ENCODE data around the gene PHYH.

DNA sequence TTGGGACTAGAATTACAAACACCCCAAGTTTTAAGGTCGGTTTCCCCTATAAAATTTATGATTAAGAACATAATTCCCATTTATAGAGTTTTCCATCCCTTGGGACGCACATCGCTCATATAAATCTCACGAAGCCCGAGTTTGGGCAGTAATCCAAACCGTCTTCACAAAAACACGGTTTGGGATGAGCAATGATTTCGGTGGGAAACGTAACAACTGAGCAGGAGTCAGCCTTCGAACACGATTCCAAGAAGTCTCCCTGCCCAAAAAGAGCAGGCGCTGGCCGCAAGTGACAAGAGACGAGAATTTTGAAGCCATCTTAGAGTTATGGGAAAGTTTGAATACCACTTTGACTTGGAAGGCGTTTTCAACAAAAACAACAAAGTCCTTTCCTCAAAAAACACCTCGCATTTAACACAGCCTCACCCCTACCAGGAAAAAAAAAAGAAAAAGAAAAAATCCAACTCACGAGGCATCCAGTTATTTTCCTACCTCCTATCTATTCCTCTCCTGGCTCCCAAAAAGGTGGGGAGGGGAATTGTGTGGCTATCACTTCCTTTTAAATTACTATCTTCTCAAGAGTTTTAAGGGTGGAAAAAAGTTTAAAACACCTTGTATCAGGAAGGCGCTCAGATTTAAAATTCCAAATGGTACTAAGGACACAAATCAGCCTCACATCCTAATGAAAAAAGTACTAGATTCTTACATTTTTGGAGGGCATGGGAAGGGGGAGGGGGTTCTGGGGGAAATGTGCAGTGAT lies 46.6 kb upstream of the PHYH start:
- TF ChIP-seq, protein P1, sequence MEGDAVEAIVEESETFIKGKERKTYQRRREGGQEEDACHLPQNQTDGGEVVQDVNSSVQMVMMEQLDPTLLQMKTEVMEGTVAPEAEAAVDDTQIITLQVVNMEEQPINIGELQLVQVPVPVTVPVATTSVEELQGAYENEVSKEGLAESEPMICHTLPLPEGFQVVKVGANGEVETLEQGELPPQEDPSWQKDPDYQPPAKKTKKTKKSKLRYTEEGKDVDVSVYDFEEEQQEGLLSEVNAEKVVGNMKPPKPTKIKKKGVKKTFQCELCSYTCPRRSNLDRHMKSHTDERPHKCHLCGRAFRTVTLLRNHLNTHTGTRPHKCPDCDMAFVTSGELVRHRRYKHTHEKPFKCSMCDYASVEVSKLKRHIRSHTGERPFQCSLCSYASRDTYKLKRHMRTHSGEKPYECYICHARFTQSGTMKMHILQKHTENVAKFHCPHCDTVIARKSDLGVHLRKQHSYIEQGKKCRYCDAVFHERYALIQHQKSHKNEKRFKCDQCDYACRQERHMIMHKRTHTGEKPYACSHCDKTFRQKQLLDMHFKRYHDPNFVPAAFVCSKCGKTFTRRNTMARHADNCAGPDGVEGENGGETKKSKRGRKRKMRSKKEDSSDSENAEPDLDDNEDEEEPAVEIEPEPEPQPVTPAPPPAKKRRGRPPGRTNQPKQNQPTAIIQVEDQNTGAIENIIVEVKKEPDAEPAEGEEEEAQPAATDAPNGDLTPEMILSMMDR (IDR thresholded peaks at IDR 0.05; ENCODE audit: insufficient read depth, low read length), result no peak
- TF ChIP-seq POLR2AphosphoS5 (IDR thresholded peaks at IDR 0.05; ENCODE audit: low read depth) (no peak), SPI1 (IDR thresholded peaks at IDR 0.05; ENCODE audit: borderline replicate concordance, low read depth) (no peak)
- TF ChIP-seq, protein P2, sequence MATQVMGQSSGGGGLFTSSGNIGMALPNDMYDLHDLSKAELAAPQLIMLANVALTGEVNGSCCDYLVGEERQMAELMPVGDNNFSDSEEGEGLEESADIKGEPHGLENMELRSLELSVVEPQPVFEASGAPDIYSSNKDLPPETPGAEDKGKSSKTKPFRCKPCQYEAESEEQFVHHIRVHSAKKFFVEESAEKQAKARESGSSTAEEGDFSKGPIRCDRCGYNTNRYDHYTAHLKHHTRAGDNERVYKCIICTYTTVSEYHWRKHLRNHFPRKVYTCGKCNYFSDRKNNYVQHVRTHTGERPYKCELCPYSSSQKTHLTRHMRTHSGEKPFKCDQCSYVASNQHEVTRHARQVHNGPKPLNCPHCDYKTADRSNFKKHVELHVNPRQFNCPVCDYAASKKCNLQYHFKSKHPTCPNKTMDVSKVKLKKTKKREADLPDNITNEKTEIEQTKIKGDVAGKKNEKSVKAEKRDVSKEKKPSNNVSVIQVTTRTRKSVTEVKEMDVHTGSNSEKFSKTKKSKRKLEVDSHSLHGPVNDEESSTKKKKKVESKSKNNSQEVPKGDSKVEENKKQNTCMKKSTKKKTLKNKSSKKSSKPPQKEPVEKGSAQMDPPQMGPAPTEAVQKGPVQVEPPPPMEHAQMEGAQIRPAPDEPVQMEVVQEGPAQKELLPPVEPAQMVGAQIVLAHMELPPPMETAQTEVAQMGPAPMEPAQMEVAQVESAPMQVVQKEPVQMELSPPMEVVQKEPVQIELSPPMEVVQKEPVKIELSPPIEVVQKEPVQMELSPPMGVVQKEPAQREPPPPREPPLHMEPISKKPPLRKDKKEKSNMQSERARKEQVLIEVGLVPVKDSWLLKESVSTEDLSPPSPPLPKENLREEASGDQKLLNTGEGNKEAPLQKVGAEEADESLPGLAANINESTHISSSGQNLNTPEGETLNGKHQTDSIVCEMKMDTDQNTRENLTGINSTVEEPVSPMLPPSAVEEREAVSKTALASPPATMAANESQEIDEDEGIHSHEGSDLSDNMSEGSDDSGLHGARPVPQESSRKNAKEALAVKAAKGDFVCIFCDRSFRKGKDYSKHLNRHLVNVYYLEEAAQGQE (IDR thresholded peaks at IDR 0.05; ENCODE audit: insufficient replicate concordance, low read depth), result no peak

Data from HL-60 (cell line).